NCI-H2107 (cell line): ENCODE results near the gene ZNF740.
A peak's percentile ranks its signal among the peaks of the same experiment; 100 is the strongest.
"Not testable (repeated sequence)": the region's sequence is repeated elsewhere in the genome, so short reads cannot be mapped to it uniquely, and the experiment has no call there.

Experiments used
- DNase-seq: peaks from one replicate; lab custom pipeline; 2025; lab: John Stamatoyannopoulos, UW

Gene ZNF740

DNA sequence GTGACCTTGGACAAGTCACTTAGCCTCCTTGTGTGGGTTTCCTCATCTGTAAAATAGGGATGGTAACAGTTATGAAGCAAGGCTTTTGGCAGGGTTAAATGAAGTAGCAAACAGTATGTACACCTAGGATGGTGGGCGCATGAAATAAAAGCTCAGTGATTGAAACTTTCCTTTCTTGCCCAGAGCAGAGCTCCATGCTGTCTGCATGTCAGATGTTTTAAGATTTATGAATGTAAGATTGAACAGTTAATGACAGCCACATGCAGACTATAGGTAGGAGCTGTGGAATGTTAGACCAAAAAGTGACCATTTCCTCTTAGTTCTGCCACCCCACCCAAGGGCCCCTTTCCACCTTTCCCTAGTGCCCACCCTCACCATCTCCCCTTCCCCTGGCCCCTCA is 14.5 kb downstream of the ZNF740 start:
- DNase-seq: no peak

DNA sequence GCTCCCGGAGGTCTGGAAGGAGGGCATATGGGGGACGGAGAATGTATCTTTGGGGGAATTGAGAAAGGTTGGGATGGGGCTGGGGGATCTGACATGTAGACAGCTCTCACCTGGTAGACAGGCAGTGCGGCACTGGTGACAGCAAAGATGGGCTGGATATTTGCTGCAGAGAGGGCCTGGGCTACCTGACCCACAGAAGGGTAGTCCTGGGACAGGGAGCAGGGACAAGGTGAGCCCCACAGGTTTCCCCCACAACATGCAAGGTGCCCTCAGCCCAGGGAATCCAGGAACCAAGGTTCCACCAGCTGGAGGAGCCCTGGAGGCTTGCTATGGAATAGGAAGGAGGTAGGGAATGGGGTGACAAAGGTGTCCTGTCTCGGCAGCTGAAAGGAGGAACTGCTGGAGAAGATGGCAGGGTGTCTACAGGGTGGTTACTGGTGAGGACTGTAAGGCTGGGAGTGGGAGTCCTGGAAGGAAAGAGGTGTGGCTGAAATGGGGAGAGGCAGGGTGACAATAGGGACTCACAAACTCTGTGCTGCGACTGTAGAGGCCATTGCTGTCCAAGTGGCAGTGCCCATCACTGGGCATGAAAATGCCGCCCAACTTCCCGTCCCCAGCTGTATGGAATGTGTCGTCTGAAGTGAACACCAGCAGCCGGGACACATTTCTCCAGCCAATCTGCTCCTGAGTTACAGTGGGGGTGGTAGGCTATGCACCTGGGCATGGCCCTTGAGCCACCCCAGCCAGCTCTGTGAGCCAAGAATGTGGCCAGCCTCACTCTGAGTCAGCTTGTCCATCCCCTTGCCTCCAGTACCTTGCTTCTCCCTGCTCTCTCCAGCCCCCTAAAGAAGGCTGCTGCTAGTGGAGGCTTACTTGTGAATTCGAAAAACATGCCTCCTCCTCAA is 15.2 kb downstream of the ZNF740 start:
- no peak for DNase-seq

DNA sequence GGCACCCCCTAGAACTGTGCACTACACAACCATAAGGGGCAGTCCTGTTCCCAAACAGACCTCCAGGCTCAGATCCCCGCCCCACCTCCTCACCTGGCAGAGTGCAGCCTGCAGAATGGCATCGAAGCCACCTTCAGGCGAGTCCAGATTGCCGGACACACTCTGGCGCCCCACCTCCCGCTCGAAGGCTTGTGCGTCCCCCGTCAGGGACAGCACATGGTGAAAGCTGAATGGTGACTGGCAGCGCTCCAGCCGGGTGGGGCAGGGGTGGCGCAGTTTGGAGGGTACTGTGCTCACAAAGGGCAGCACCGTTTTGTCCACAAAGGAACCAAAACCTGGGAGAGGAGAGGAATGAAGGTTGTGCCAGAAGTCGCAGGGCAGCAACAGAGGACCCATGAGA is 16.0 kb downstream of the ZNF740 start:
- DNase-seq: no peak

DNA sequence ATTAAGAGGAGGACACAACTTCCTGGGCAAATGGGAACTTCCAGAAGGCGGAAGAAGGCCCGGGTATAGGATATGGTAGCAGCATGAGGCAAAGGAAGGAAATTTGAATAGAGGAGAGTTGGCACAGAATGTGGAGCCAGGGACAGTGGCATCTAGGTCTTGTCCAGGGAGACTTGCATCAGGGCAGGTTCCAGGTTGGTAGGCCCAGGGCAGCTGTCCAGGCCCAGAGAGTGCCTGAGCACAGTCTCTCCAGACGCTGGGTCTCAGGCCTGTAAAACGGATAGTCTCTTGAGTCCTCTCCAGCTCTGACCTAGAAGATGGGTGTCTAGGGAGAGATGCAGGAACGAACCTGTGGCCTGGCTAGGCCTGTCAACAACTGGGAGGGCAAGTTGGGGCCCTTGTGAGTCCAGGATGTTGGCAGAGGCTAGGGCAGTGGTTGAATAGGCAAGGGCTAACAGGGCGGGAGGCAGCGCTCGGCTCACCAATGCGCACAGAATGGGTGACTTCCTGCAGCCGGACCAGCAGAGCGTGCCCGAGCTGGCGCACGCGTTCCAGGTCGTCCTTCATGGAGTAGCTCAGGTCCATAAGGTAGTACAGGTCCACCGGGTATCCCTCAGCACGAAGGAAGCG is 16.6 kb downstream of the ZNF740 start:
- DNase-seq: no peak

DNA sequence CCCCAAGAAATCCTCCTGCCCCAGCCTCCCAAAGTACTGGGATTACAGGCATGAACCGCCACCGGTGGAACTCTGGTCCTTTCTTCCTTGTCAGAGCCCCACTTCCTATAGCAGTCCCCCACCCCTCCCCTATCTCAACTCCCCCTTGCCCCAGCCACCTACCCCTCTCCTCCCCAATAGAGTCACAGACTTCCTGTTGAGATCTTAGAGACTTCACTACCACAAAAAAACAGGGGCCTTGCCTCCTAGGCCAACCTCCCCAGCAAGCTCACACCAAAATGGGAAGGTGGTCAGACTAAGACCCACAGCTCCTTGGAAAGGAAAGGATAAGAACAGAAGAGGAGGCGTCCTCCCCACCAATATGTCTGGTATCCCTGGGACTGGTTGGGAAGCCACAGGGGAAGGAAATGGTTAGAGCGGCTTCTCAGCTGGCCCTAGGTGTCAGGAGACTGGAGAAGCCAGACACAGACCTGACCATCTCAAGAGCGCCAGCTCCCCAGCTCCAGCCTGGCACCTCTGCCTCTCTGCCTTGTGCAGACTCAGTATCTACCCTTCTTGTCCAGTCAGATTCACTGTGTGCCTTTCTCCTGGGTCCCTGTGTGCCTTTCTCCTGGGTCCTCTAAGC is 18.1 kb downstream of the ZNF740 start:
- DNase-seq: no peak

DNA sequence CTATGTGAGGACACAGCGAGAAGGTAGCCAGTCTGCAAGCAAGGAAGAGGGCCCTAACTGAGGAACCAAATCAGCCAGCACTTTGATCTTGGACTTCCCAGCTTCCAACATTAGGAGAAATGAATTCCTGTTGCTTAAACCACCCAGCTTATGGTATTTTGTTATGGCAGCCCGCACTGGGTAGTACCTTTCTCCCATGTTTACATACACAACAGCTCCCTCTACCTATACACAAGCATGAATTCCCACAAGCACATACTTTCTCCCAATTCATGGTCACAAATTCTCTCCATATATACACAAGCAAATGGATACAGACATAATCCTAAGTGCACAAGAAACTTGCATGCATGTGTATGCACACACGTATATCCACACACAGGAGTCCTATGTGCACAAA is 19.2 kb downstream of the ZNF740 start:
- no peak for DNase-seq

DNA sequence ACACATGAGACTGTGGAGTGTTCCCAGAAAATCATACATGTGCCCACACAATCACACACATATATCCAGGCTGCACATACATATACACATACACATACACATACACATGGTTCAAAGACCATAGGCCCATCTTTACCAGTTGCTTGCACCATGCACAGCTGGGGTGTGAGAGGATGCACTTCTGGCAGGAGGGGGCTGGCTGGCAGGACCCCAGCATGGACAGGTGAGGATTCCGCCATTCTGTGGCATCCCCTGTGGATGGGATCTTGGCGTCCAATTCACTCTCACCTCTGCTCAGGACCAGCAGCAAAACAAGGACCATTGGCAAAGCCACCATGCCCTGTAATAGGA is 19.6 kb downstream of the ZNF740 start:
- DNase-seq: no peak

DNA sequence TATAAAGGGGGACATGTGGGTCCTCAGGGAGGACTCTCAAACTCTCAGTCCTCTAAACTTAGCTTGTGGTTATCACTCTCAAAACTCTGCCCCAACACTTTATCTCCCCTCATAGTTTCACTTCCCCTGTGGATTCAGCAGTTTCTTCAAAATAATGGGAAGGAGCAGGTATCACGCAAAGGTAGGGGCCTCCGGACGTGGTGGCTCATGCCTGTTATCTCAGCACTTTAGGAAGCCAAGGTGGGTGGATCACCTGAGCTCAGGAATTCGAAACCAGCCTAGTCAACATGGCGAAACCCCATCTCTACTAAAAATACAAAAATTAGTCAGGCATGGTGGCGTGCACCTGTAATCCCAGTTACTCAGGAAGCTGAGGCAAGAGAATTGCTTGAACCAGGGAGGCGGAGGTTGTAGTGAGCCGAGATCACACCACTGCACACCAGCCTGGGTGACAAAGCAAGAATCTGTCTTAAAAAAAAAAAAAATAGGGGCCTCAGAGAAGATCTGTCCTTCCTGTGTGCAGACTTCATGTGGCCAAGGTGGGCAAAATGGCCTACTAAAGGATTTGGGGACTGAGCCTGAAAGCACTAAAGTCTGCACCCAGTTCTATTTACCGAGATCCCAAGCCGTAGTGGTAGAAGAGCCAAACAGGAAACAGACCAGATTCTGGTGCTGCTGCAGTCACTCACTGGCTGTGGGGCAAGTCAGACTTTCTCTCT is 20.1 kb downstream of the ZNF740 start:
- DNase-seq: no peak

DNA sequence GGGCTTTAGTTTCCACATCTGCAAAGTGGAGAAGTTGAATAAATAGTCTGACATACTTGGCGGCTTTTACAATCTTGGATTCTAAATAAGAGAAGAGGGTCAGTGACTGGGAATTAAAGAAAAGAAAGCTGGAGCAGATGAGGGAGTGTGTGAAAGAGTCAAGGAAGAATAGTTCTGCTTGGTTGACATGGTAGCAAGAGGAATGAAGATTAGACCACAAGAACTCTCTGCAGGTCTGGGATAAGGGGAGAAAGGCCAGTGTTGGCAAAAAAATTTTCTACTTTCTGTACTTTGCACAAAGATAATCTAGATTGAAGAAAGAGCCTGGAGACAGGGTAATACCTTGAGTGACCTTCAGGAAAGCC is 20.6 kb downstream of the ZNF740 start:
- DNase-seq: no peak

DNA sequence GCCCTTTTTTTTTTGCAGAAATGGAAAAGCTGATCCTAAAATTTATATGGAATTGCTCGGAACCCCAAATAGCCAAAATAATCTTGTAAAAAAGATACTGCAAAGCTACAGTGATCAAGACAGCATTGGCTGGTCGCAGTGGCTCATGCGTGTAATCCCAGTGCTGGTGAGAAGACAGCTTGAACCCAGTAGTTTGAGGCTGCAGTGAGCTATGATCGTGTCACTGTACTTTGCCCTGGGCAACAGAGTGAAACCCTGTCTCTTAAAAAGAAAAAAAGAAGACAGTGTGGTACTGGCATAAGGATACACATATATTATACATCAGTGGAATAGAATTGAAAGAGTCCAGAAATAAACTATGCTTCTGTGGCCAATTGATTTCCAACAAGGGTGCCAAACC is 21.1 kb downstream of the ZNF740 start:
- no peak for DNase-seq

DNA sequence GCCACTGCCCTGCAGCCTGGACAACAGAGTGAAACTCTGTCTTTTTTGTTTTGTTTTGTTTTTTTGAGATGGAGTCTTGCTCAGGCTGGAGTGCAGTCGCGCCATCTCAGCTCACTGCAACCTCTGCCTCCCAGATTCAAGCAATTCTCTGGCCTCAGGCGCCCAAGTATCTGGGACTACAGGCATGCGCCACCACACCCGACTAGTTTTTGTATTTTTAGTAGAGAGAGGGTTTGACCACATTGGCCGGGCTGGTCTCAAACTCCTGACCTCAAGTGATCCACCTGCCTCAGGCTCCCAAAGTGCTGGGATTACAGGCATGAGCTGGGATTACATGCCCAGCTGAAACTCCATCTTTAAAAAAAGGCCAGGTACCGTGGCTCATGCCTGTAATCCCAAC is 21.8 kb downstream of the ZNF740 start:
- DNase-seq: not testable (repeated sequence)

DNA sequence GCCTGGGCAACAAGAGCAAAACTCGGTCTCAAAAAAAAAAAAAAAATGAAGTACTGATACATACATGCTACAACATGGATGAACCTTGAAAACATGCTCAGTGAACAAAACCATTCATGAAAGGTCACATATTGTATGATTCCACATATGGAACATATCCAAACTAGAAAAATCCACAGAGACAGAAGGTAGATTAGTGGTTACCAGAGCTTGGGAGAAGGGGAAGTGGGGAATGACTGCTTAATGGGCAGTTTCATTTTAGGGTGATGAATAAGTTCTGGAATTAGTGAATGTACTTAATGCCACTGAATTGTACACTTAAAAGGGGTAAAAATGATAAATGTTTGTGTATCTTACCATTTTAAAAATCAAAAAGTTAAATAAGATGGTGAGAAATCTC is 23.8 kb downstream of the ZNF740 start:
- no peak for DNase-seq

DNA sequence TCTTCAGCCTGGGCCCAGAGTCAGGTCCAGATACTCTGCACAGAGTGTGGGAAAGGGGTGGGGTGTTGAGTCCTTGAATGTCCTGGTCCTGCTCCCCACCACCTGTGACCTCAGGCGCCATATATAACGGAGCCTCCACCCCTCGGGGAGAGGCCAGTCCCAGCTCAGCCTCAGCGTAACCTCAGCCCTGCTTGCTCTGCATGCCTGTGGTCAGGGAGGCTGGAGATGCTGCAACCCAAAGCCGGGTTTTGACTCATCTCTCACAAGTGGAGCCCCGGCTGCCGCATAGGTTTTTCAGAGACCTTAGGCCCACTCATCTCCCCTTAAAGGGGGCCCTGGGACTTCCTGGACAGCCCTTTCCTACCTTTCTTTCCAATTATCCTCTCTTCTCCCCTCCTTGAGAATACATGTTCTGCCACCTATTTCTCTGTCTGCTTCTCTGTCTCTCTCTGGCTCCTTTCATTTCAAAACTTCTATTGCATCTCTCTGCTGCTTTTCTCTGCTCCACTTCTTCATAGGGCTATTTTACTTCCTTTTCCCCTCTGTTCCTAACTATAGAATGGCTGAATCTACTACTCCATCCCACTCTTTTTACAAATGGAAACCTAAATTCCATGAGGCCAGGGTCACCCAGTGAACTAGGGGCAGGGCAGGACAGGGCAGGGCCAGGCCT is 25.4 kb downstream of the ZNF740 start:
- DNase-seq: no peak

DNA sequence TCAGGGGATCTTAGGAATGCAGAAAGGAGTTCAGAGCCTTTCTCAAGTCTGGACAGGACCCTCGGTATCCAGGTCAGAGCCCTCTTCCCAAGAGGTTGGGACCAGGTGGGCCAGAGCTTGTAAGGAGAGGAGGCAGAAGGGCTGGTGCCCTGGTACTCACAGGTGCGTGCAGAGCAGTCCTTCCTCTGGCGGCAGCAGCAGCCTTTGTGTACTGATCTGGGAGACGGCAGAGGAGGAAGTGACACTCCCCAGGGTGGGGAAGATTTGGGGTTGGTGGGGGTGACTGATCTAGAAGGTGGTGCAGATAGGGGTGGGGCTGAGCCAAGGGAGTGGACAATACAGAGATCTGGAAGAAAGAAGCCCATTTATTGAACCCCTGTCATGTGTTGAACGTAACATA is 26.5 kb downstream of the ZNF740 start, which contains the start of gene ITGB7:
TSS of gene ITGB7 (minus strand) at position 210 of the 400 bp plus-strand sequence. CDS start 6,808 bp downstream, outside the sequence.
- no peak for DNase-seq

DNA sequence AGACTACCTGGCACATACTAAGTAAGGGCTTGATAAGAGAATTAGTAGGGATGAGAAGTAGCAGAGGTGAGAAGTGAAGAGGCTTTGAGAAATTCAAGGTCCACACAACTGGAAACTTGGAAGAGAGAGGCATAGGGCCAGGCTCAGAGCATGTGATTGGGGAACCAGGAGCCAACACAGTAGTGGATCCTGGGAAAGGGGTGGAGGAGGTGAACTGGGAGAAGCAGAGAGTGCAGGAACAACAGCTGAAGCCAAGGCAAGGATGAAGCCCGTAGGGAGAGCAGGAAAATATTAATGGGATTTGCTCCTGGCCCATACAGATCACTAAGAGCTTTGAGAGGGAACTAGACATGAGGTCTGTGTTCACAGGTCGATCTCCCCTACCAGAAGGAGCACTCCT is 27.9 kb downstream of the ZNF740 start:
- DNase-seq: no peak

DNA sequence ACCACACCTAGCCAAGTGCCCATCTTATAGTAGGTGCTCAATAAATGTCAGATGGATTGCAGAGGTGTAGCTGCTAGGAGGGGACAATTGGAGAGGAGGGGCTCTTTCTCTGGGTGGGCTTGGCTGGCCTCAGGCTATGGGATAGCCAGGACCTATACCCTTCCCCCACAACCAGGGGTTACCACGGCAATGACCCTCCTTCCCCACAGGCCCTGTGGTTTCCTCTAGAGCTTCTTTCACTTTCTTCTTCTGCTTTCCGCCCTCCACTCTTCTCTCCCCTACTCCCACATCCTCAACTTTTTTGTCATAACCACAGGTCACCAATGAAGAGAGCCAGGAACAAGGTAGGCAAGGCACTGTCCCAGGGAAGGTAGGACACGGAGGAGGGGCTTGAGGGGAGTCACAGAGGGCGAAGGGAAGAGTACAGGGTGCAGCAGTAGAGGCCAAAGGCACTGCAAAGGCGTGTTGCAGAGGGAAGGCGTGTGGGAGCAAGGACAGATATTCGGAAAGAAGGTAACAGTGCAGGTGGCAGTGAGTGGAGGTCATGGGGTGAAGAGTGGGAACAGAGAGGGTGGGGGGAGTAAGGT is 28.4 kb downstream of the ZNF740 start:
- no peak for DNase-seq

DNA sequence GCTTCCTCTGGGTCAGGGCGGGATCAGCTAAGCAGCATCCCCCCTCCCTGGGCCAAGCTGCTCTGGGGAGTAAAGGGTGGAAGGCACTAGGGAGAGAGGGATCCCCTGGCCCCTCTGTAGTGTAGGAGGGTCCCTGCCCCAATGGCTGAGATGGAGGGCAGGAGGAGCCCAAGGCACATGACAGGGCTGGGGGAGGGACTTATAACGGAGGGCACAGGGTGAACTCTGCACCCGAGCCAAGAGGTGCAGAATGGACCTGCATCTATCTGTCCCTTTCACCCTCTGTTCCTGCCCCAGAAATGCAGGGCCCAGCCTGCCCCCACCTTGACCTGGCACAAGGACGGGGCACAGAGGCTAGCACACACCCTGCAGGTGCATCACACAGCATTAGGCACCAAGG is 30.3 kb downstream of the ZNF740 start:
- no peak for DNase-seq

DNA sequence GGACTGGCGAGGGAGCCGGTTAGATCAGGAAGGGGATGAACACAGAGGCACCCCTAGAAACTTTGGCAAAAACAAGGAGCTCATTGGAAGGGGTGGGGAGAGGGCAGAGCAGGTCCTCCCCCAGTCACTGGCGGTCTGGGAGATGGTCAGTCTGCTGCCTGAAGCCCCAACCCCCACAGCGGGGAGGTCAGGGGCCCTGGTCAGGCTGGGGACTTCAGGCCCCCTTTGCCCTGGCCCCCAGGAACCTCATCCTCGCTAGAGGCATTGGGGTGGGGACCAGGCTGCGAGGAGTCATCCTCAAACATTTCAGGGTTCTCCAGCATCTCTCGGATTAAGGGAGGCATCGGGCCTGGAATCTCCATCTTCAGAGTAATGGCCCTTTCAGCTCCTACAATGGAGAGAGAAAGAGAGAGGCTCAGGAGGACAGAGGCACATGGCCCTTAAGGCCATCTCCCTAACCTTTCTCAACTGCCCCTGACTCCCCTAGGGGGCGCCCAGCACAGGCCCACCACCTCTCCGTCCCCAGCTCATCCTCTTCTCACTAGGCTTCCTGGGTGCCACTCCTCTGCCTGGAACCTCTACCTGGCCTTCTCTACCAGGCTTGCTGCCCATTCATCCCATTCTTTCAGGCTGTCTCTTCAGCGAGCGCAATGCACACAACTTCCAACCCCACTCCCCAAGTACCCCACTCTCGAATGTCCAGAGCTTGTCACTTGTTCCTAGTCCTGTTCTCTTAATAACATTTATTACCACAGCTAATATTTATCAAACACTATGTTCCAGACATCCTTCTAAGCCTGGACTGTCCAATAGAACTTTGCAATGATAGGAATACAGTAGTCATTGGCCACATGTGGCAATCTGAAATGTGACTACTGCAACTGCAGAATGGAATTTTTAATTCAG is 31.2 kb downstream of the ZNF740 start:
- DNase-seq: no peak

DNA sequence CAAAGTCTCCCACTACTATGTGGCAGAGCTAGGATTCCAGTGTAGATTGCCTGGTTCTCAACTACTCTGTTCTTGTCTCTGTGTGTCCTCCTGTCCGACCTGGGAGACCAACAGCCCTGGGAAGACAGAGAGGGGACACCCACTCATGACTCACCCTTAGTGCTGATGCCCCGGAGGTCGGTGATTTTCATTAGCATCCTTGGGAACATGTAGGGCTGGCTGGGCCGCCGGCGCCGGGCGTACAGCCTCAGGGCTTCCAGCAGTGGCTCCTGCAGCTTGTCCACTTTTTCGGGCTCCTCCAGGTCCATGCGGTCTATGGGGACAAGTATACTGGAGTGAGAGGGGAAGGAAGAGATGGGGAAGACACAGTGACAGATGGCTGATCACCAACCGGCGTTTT is 32.4 kb downstream of the ZNF740 start:
- no peak for DNase-seq

DNA sequence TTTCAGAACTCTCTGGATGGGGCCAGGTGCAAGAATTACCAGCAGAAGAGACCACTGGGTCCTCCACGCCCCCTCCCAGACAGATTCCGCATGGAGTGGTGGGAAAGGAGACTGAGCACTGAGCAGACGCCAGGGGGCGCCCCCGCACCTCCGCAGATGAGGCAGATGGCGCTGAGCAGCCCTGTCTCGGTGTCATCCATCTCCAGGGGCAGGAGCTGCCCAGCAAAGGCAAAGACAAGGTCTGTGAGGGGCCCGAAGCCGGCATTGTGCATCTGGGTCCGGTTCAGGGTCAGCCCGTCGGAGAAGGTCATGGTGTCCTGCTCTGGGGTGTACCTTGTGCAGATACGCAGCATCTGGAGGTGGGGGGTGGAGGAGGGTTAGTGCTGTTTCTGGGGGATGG is 32.8 kb downstream of the ZNF740 start:
- peak; percentile 58 for DNase-seq

DNA sequence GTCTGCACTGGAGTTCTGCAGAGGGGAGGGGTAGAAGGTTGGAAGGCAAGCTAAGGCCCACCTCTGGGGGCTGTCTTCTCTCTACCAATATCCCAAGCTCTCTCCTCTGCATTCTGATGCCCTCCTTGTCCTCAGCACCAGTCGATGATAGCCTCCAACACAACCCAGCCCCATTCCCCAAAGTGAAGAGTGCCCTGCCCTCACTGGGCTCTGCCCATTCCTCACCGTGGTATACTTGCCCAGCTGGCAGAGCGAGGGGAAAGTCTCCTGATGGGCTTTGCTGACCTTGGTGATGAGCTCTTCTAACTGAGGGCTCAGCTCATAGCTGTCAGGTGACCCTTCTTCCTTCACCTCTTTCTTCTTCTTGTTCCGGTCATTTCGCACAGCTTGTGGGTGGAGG is 33.7 kb downstream of the ZNF740 start:
- no peak for DNase-seq
